Bronchial epithelial cell (primary cell): Measurements from ENCODE around the gene C6orf62. TPM values are rescaled to one million over a fixed set of nuclear protein-coding genes. Genes with fewer than 3 reads are reported as not detected.
"Not testable (repeated sequence)": the region's sequence is repeated elsewhere in the genome, so short reads cannot be mapped to it uniquely, and the experiment has no call there.

ENCODE experiments used
- DNase-seq: peaks from one replicate; pipeline ENCODE4 v3.0.0-alpha.2; 2010; ENCODE audit warnings: low read depth
- FAIRE-seq: peaks from 2 replicates; lab custom pipeline; 2011; peaks lifted over from hg19 to GRCh38; lab: Jason Lieb, UNC
- H3K27me3 ChIP-seq: 2 replicates; pipeline ENCODE4 v1.5.1; 2011; ENCODE audit warnings: low read length; ENCODE audit not compliant: control insufficient read depth, insufficient read depth
- H3K36me3 ChIP-seq: 2 replicates; pipeline ENCODE4 v1.5.1; 2011; ENCODE audit warnings: low read length; ENCODE audit not compliant: control insufficient read depth, insufficient read depth
- H3K4me3 ChIP-seq: 2 replicates; pipeline ENCODE4 v1.5.1; 2011; ENCODE audit warnings: mild to moderate bottlenecking, low read depth, low read length, control low read depth
- total RNA-seq: library from RNA; depleted of rRNA; stranded (reverse); fragments of >200 nt; gene quantifications from 2 replicates; pipeline ENCODE4 v1.2.1, GENCODE V29; 2014
- TF ChIP-seq, protein P1 (sequence below): IDR thresholded peaks from 2 replicates; pipeline ENCODE4 v1.5.1; 2011; ENCODE audit warnings: mild to moderate bottlenecking, moderate library complexity, low read length, control low read depth, inconsistent platforms; ENCODE audit not compliant: insufficient read depth, severe bottlenecking

C6orf62 gene
- total RNA-seq, 1 donor from 2014 or later, result 120 TPM

DNA sequence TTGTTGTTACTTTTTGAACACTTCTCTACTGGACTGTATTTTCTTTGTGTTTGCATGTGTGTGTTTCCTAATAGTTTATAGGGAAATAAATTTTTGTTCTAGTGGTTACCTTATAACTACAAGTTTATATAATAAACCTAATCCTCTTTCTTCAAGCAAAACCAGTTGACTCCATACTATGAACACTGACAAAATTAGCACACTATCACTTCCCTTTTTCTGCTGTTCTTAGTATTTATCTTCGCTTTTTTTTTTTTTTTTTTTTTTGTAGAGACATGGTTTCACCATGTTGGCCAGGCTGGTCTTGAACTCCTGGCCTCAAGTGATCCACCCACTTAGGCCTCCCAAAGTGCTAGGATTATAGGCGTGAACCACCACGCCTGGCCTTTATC lies 25.0 kb upstream of the C6orf62 start:
- Histone ChIP-seq H3K4me3 (no peak overlapping the region), H3K27me3 (no peaks in the 10 kb centered on the region), H3K36me3 (no peaks in the 10 kb centered on the region)
- FAIRE-seq (no peak), DNase-seq (no peak)
- TF ChIP-seq, protein P1, sequence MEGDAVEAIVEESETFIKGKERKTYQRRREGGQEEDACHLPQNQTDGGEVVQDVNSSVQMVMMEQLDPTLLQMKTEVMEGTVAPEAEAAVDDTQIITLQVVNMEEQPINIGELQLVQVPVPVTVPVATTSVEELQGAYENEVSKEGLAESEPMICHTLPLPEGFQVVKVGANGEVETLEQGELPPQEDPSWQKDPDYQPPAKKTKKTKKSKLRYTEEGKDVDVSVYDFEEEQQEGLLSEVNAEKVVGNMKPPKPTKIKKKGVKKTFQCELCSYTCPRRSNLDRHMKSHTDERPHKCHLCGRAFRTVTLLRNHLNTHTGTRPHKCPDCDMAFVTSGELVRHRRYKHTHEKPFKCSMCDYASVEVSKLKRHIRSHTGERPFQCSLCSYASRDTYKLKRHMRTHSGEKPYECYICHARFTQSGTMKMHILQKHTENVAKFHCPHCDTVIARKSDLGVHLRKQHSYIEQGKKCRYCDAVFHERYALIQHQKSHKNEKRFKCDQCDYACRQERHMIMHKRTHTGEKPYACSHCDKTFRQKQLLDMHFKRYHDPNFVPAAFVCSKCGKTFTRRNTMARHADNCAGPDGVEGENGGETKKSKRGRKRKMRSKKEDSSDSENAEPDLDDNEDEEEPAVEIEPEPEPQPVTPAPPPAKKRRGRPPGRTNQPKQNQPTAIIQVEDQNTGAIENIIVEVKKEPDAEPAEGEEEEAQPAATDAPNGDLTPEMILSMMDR, result no peak

- peak; percentile 99 for DNase-seq
- H3K27me3 ChIP-seq, result no peaks in the 10 kb centered on the region
- peak; percentile 72 for FAIRE-seq
- no peaks in the 10 kb centered on the region for H3K36me3 ChIP-seq
- TF ChIP-seq, protein P1, result no peak
- no peak overlapping the region for H3K4me3 ChIP-seq
Measured at GRCh38 chr6:24743265-24743943, 24.4 kb upstream of the C6orf62 start.

GRCh38 chr6:24742216-24742738 lies 23.3 kb upstream of the C6orf62 start:
- Histone ChIP-seq H3K27me3 (no peaks in the 10 kb centered on the region), H3K36me3 (no peaks in the 10 kb centered on the region), H3K4me3 (no peak overlapping the region)
- no peak for FAIRE-seq
- DNase-seq, result no peak
- TF ChIP-seq, protein P1, result no peak

GRCh38 chr6:24740861-24741260 lies 21.9 kb upstream of the C6orf62 start:
- no peaks in the 10 kb centered on the region for H3K27me3 ChIP-seq
- FAIRE-seq, result no peak
- no peak for DNase-seq
- TF ChIP-seq, protein P1, result no peak
- H3K36me3 ChIP-seq, result no peaks in the 10 kb centered on the region
- no peak overlapping the region for H3K4me3 ChIP-seq

GRCh38 chr6:24738741-24739140 lies 19.8 kb upstream of the C6orf62 start:
- no peak for FAIRE-seq
- TF ChIP-seq, protein P1, result no peak
- no peaks in the 10 kb centered on the region for H3K36me3 ChIP-seq
- no peaks in the 10 kb centered on the region for H3K27me3 ChIP-seq
- H3K4me3 ChIP-seq, result no peak overlapping the region
- DNase-seq, result peak; percentile 64

GRCh38 chr6:24734710-24735109 lies 15.8 kb upstream of the C6orf62 start:
- H3K27me3 ChIP-seq, H3K36me3 ChIP-seq, DNase-seq, H3K4me3 ChIP-seq, FAIRE-seq: not testable (repeated sequence)
